HepG2 (cell line): ENCODE data around the gene B3GNT2. TPM values are rescaled to one million over a fixed set of nuclear protein-coding genes. Genes with fewer than 3 reads are reported as not detected.
A peak's percentile ranks its signal among the peaks of the same experiment; 100 is the strongest.

Experiments
- BCL6 ChIP-seq: IDR thresholded peaks from 2 replicates; pipeline ENCODE4 v1.6.1; 2016; ENCODE audit warnings: missing genetic modification reagents, missing compliant biosample characterization
- DPF2 ChIP-seq: sonication (generic); formaldehyde crosslinking; IDR thresholded peaks from 2 replicates; pipeline ENCODE4 v1.4.0; 2020; ENCODE audit warnings: mild to moderate bottlenecking, low read depth, missing genetic modification reagents, borderline replicate concordance
- ELF1 ChIP-seq: sonication (generic); formaldehyde crosslinking; IDR thresholded peaks from 2 replicates; pipeline ENCODE4 v1.4.0; 2020; ENCODE audit warnings: missing genetic modification reagents
- PLRG1 ChIP-seq: fragments of 450-650 bp; conservative IDR thresholded peaks from 2 replicates; pipeline ENCODE4 v1.6.1; 2016
- RBM22 ChIP-seq: fragments of 200-400 bp; formaldehyde crosslinking; optimal IDR thresholded peaks from 2 replicates; pipeline ENCODE3; 2017; ENCODE audit warnings: mild to moderate bottlenecking, low read length, moderate library complexity
- RFX1 ChIP-seq: fragments of 450-650 bp; IDR thresholded peaks from 2 replicates; pipeline ENCODE4 v1.6.1; 2017
- SKI ChIP-seq: fragments of 450-650 bp; IDR thresholded peaks from one replicate; pipeline ENCODE4 v1.6.1; 2018; ENCODE audit warnings: mild to moderate bottlenecking; ENCODE audit not compliant: partially characterized antibody
- SPEN ChIP-seq: sonication (generic); formaldehyde crosslinking; IDR thresholded peaks from 2 replicates; pipeline ENCODE4 v1.5.1; 2020; ENCODE audit warnings: low read depth, mild to moderate bottlenecking, missing genetic modification reagents
- ZNF160 ChIP-seq: sonication (generic); formaldehyde crosslinking; IDR thresholded peaks from 2 replicates; pipeline ENCODE4 v1.8.0; 2022; ENCODE audit warnings: mild to moderate bottlenecking, inconsistent platforms, missing genetic modification reagents
- ZNF484 ChIP-seq: sonication (generic); formaldehyde crosslinking; IDR thresholded peaks from 2 replicates; pipeline ENCODE4 v1.5.1; 2020; ENCODE audit warnings: mild to moderate bottlenecking, low read depth, missing genetic modification reagents, borderline replicate concordance
- ZNF546 ChIP-seq: sonication (generic); formaldehyde crosslinking; conservative IDR thresholded peaks from 2 replicates; pipeline ENCODE4 v1.8.1; 2023; ENCODE audit warnings: mild to moderate bottlenecking, missing genetic modification reagents
- ZSCAN22 ChIP-seq: sonication (generic); formaldehyde crosslinking; IDR thresholded peaks from 2 replicates; pipeline ENCODE4 v1.4.0; 2020; ENCODE audit warnings: mild to moderate bottlenecking, missing genetic modification reagents
- polyA plus RNA-seq, 8 experiments: library from polyadenylated mRNA; depleted of rRNA in 3 of 8; stranded (reverse) in 7 of 8; unstranded in 1 of 8; fragments of >200 nt; fragmentation: Illumina TruSeq in 4 of 8; extraction: Trizol in 4 of 8; gene quantifications; 2 replicates each; pipeline versions ENCODE4 v1.2.1 to v1.2.3, GENCODE V29; 2011 to 2016; ENCODE audit warnings: low read depth in 4 of 8, missing spikeins in 1 of 8, mixed read lengths in 1 of 8; ENCODE audit not compliant: insufficient read depth in 1 of 8
- total RNA-seq, 5 experiments: library from RNA; depleted of rRNA; stranded (reverse); fragments of >200 nt; fragmentation: Illumina TruSeq; extraction: Trizol; gene quantifications; 2 replicates each; pipeline ENCODE4 v1.2.3, GENCODE V29; 2016; ENCODE audit warnings: low read depth in 1 of 5
- TF ChIP-seq, protein P1 (sequence below): sonication (generic); formaldehyde crosslinking; IDR thresholded peaks from 2 replicates; pipeline ENCODE4 v1.5.0; 2020; ENCODE audit warnings: mild to moderate bottlenecking, missing genetic modification reagents
- TF ChIP-seq, protein P2 (sequence below): sonication (generic); formaldehyde crosslinking; IDR thresholded peaks from 2 replicates; pipeline ENCODE4 v1.4.0; 2020; ENCODE audit warnings: mild to moderate bottlenecking, low read depth, missing genetic modification reagents
- TF ChIP-seq, protein P3 (sequence below): sonication (generic); formaldehyde crosslinking; IDR thresholded peaks from 2 replicates; pipeline ENCODE4 v1.5.1; 2020; ENCODE audit warnings: missing genetic modification reagents, mild to moderate bottlenecking, borderline replicate concordance
- TF ChIP-seq, protein P4 (sequence below): IDR thresholded peaks from 2 replicates; pipeline ENCODE4 v1.6.1; 2016; ENCODE audit warnings: low read depth, missing genetic modification reagents, missing compliant biosample characterization

The B3GNT2 gene
- total and polyA plus RNA-seq, 2 of the 13 experiments (the other 11 are each of a cell fraction or from before 2014, with no cell fraction given): 26.3 to 28.5 TPM

DNA sequence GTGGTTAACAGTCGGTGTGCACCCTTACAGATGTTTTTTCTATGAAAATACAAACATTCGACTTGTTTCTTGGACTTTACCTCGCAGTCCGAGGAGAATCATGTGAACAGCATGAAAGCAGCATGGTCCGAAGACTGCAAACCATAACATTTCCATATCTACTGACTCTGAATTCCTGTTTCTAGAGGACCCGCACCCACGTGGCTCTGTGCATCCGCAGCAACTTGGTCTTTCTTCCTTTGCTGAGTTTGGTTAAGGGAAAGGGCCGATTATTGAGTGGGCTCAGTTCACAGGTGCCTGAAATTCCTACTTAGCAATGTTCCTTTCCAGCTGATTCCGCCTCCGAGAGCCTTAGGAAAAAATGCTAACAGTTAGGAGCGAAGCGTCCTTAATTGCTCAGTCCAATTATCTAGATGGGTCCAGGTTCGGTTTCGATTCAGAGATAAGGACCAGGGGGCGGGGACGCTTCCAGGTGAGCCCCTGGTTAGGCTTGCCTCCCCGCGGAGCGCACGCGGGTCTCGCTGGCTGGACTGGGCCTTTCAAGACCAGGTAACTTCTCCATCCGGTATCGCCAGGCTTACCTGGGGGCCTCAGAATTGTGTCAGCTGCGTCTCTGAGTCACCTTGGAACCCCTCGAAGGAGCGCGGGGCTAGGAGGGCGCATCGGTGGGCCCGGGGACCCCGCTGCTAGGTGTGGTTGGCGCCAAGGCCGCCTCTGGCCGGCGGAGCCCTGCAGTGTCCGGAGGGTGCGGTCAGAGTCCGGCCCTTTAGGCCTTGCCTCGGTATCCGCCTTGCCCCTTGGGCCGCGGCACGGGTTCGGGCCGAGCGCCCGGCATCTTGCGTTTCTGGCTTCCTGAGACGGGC is 1.1 kb upstream of the B3GNT2 start (continued):
- TF ChIP-seq, protein P1, sequence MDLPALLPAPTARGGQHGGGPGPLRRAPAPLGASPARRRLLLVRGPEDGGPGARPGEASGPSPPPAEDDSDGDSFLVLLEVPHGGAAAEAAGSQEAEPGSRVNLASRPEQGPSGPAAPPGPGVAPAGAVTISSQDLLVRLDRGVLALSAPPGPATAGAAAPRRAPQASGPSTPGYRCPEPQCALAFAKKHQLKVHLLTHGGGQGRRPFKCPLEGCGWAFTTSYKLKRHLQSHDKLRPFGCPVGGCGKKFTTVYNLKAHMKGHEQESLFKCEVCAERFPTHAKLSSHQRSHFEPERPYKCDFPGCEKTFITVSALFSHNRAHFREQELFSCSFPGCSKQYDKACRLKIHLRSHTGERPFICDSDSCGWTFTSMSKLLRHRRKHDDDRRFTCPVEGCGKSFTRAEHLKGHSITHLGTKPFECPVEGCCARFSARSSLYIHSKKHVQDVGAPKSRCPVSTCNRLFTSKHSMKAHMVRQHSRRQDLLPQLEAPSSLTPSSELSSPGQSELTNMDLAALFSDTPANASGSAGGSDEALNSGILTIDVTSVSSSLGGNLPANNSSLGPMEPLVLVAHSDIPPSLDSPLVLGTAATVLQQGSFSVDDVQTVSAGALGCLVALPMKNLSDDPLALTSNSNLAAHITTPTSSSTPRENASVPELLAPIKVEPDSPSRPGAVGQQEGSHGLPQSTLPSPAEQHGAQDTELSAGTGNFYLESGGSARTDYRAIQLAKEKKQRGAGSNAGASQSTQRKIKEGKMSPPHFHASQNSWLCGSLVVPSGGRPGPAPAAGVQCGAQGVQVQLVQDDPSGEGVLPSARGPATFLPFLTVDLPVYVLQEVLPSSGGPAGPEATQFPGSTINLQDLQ (CRISPR knock-in tag): no peak; the same call in 1 of the 2 replicates
- TF ChIP-seq ELF1 (CRISPR knock-in tag) (peak; percentile 52), ZSCAN22 (CRISPR knock-in tag) (no peak), DPF2 (peak; percentile 68; the same call in 1 of the 2 replicates), ZNF546 (CRISPR knock-in tag) (no peak), SKI (no peak), RFX1 (no peak), ZNF484 (CRISPR knock-in tag) (no peak), BCL6 (CRISPR knock-in tag) (peak; percentile 83; the same call in 1 of the 2 replicates), SPEN (CRISPR knock-in tag) (peak; percentile 59; the same call in 1 of the 2 replicates), RBM22 (no peak), PLRG1 (no peak), ZNF160 (no peak; the same call in 1 of the 2 replicates)
- TF ChIP-seq, protein P2, sequence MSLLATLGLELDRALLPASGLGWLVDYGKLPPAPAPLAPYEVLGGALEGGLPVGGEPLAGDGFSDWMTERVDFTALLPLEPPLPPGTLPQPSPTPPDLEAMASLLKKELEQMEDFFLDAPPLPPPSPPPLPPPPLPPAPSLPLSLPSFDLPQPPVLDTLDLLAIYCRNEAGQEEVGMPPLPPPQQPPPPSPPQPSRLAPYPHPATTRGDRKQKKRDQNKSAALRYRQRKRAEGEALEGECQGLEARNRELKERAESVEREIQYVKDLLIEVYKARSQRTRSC: peak; percentile 85; the same call in 1 of the 2 replicates
- TF ChIP-seq, protein P3, sequence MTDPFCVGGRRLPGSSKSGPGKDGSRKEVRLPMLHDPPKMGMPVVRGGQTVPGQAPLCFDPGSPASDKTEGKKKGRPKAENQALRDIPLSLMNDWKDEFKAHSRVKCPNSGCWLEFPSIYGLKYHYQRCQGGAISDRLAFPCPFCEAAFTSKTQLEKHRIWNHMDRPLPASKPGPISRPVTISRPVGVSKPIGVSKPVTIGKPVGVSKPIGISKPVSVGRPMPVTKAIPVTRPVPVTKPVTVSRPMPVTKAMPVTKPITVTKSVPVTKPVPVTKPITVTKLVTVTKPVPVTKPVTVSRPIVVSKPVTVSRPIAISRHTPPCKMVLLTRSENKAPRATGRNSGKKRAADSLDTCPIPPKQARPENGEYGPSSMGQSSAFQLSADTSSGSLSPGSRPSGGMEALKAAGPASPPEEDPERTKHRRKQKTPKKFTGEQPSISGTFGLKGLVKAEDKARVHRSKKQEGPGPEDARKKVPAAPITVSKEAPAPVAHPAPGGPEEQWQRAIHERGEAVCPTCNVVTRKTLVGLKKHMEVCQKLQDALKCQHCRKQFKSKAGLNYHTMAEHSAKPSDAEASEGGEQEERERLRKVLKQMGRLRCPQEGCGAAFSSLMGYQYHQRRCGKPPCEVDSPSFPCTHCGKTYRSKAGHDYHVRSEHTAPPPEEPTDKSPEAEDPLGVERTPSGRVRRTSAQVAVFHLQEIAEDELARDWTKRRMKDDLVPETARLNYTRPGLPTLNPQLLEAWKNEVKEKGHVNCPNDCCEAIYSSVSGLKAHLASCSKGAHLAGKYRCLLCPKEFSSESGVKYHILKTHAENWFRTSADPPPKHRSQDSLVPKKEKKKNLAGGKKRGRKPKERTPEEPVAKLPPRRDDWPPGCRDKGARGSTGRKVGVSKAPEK (CRISPR knock-in tag): no peak
- TF ChIP-seq, protein P4, sequence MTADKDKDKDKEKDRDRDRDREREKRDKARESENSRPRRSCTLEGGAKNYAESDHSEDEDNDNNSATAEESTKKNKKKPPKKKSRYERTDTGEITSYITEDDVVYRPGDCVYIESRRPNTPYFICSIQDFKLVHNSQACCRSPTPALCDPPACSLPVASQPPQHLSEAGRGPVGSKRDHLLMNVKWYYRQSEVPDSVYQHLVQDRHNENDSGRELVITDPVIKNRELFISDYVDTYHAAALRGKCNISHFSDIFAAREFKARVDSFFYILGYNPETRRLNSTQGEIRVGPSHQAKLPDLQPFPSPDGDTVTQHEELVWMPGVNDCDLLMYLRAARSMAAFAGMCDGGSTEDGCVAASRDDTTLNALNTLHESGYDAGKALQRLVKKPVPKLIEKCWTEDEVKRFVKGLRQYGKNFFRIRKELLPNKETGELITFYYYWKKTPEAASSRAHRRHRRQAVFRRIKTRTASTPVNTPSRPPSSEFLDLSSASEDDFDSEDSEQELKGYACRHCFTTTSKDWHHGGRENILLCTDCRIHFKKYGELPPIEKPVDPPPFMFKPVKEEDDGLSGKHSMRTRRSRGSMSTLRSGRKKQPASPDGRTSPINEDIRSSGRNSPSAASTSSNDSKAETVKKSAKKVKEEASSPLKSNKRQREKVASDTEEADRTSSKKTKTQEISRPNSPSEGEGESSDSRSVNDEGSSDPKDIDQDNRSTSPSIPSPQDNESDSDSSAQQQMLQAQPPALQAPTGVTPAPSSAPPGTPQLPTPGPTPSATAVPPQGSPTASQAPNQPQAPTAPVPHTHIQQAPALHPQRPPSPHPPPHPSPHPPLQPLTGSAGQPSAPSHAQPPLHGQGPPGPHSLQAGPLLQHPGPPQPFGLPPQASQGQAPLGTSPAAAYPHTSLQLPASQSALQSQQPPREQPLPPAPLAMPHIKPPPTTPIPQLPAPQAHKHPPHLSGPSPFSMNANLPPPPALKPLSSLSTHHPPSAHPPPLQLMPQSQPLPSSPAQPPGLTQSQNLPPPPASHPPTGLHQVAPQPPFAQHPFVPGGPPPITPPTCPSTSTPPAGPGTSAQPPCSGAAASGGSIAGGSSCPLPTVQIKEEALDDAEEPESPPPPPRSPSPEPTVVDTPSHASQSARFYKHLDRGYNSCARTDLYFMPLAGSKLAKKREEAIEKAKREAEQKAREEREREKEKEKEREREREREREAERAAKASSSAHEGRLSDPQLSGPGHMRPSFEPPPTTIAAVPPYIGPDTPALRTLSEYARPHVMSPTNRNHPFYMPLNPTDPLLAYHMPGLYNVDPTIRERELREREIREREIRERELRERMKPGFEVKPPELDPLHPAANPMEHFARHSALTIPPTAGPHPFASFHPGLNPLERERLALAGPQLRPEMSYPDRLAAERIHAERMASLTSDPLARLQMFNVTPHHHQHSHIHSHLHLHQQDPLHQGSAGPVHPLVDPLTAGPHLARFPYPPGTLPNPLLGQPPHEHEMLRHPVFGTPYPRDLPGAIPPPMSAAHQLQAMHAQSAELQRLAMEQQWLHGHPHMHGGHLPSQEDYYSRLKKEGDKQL (CRISPR knock-in tag): no peak; the same call in 1 of the 2 replicates
